ENCODE results near the gene RPGR. TPM values are rescaled to one million over a fixed set of nuclear protein-coding genes. Genes with fewer than 3 reads are reported as not detected.

RPGR gene
- total RNA-seq, 2 experiments from 2014 or later: 12.4 to 18.2 TPM

DNA sequence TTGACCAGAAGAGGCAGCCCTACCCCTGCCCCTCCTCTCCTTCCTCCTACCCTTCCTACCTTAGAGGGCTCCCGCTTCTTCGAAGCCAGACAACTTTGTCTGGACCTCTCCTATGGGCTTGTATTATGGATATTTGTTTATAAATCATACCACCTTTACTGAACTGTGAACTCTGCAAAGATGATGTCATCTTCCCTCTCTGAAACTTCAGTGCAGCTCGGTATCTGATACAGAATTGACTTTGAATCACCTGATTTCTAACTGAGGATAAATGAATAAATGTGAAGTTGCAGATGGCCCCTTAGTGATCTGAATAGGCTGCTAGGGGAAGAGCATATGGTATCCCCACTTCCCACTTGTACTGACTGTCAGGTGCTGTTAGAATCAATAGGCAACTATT lies 24.0 kb upstream of the RPGR start:
- ChIA-PET CTCF (ENCODE audit: unreplicated experiment) (no interaction called here), POLR2A (no interaction called here)
- no peaks in the 10 kb centered on the region for H4K20me1 ChIP-seq (ENCODE audit: insufficient read depth, low read length)
- H3K36me3 ChIP-seq (ENCODE audit: insufficient read depth, low read length): no peaks in the 10 kb centered on the region
- H3K27ac ChIP-seq (ENCODE audit: low read depth, low read length, poor library complexity, severe bottlenecking): no peak overlapping the region
- TF ChIP-seq CTCF (conservative IDR thresholded peaks at IDR 0.05; ENCODE audit: low read length) (no peak), EZH2phosphoT487 (IDR thresholded peaks at IDR 0.05; ENCODE audit: borderline replicate concordance, low read depth, low read length) (no peak)
- H3K9me2 ChIP-seq (ENCODE audit: insufficient read depth, low read length): no peaks in the 10 kb centered on the region
- no TSS peak for BruUV-seq (replicated peaks)
- no peaks in the 10 kb centered on the region for H3K4me1 ChIP-seq (ENCODE audit: insufficient read depth, low read length, poor library complexity, severe bottlenecking)
- no peak for DNase-seq (ENCODE audit: low spot score)
- intact Hi-C loops (cut with micrococcal nuclease; ENCODE audit: unreplicated experiment): no loop called here
- no peak overlapping the region for H2AFZ ChIP-seq (ENCODE audit: low read length)
- no peak overlapping the region for H3K4me3 ChIP-seq (ENCODE audit: low read depth, low read length, poor library complexity, severe bottlenecking)
- no peaks in the 10 kb centered on the region for H3K9me3 ChIP-seq (ENCODE audit: low read length)
- H3K4me2 ChIP-seq (ENCODE audit: low read length): no peak overlapping the region
- H3K79me2 ChIP-seq (ENCODE audit: insufficient read depth, low read depth, low read length): no peaks in the 10 kb centered on the region

- no TSS peak for BruUV-seq (replicated peaks)
- Histone ChIP-seq H3K4me3 (ENCODE audit: low read depth, low read length, poor library complexity, severe bottlenecking) (no peak overlapping the region), H3K79me2 (ENCODE audit: insufficient read depth, low read depth, low read length) (no peaks in the 10 kb centered on the region), H2AFZ (ENCODE audit: low read length) (no peak overlapping the region), H3K4me2 (ENCODE audit: low read length) (no peak overlapping the region), H3K27ac (ENCODE audit: low read depth, low read length, poor library complexity, severe bottlenecking) (no peak overlapping the region), H3K9me3 (ENCODE audit: low read length) (no peaks in the 10 kb centered on the region), H3K4me1 (ENCODE audit: insufficient read depth, low read length, poor library complexity, severe bottlenecking) (no peaks in the 10 kb centered on the region), H3K36me3 (ENCODE audit: insufficient read depth, low read length) (no peaks in the 10 kb centered on the region), H4K20me1 (ENCODE audit: insufficient read depth, low read length) (no peaks in the 10 kb centered on the region), H3K9me2 (ENCODE audit: insufficient read depth, low read length) (no peaks in the 10 kb centered on the region)
- ChIA-PET POLR2A (no interaction called here), CTCF (ENCODE audit: unreplicated experiment) (no interaction called here)
- no peak for DNase-seq (ENCODE audit: low spot score)
- TF ChIP-seq EZH2phosphoT487 (IDR thresholded peaks at IDR 0.05; ENCODE audit: borderline replicate concordance, low read depth, low read length) (no peak), CTCF (conservative IDR thresholded peaks at IDR 0.05; ENCODE audit: low read length) (no peak)
- intact Hi-C loops (cut with micrococcal nuclease; ENCODE audit: unreplicated experiment): no loop called here
Observed at GRCh38 chrX:38347136-38347535, 19.8 kb upstream of the RPGR start.

DNA sequence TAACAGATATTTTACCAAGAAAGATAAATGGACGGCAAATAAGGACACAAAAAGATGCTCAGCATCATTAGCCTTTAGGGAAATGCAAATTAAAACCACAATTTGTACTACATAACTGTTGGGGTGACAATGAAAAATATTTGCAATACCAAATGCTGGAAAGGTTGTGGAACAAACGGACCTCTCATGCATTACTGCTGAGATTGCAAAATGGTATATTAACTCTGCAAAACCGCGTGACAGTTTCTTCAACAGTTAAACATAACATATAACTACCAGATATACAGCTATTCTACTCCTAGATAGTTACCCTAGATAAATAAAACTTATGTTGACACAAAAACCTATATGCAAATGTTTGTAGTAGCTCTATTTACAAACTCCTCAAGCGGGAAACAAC lies 18.8 kb upstream of the RPGR start:
- no peak for TF ChIP-seq EZH2phosphoT487 (IDR thresholded peaks at IDR 0.05; ENCODE audit: borderline replicate concordance, low read depth, low read length)
- TF ChIP-seq CTCF (conservative IDR thresholded peaks at IDR 0.05; ENCODE audit: low read length): no peak

More for the DNA sequence above, 18.8 kb upstream of the RPGR start:
- Histone ChIP-seq H3K4me3 (ENCODE audit: low read depth, low read length, poor library complexity, severe bottlenecking) (no peak overlapping the region), H2AFZ (ENCODE audit: low read length) (no peak overlapping the region), H3K9me2 (ENCODE audit: insufficient read depth, low read length) (no peaks in the 10 kb centered on the region), H3K4me2 (ENCODE audit: low read length) (no peak overlapping the region), H3K27ac (ENCODE audit: low read depth, low read length, poor library complexity, severe bottlenecking) (no peak overlapping the region), H3K9me3 (ENCODE audit: low read length) (no peaks in the 10 kb centered on the region), H3K4me1 (ENCODE audit: insufficient read depth, low read length, poor library complexity, severe bottlenecking) (no peaks in the 10 kb centered on the region), H3K36me3 (ENCODE audit: insufficient read depth, low read length) (no peaks in the 10 kb centered on the region), H3K79me2 (ENCODE audit: insufficient read depth, low read depth, low read length) (no peaks in the 10 kb centered on the region), H4K20me1 (ENCODE audit: insufficient read depth, low read length) (no peaks in the 10 kb centered on the region)
- DNase-seq (ENCODE audit: low spot score): no peak
- ChIA-PET CTCF (ENCODE audit: unreplicated experiment) (no interaction called here), POLR2A (no interaction called here)
- no TSS peak for BruUV-seq (replicated peaks)
- intact Hi-C loops (cut with micrococcal nuclease; ENCODE audit: unreplicated experiment): no loop called here
